Fibroblast of villous mesenchyme (primary cell): Measurements from ENCODE around the gene FFAR1. TPM values are rescaled to one million over a fixed set of nuclear protein-coding genes. Genes with fewer than 3 reads are reported as not detected.

Experiments used
- DNase-seq: peaks from one replicate; pipeline ENCODE4 v3.0.0-alpha.2; 2010; ENCODE audit warnings: low read depth
- H3K4me3 ChIP-seq: 2 replicates; pipeline ENCODE4 v1.5.1; 2011; ENCODE audit warnings: low read depth, mild to moderate bottlenecking, low read length
- total RNA-seq: library from RNA; depleted of rRNA; stranded (reverse); fragments of >200 nt; gene quantifications from 2 replicates; pipeline ENCODE4 v1.2.3, GENCODE V29; 2012
- TF ChIP-seq, protein P1 (sequence below): IDR thresholded peaks from 2 replicates; pipeline ENCODE4 v1.5.1; 2012; ENCODE audit warnings: low read depth, mild to moderate bottlenecking, low read length; ENCODE audit not compliant: insufficient read depth

Gene FFAR1
- total RNA-seq, 1 donor: not detected

DNA sequence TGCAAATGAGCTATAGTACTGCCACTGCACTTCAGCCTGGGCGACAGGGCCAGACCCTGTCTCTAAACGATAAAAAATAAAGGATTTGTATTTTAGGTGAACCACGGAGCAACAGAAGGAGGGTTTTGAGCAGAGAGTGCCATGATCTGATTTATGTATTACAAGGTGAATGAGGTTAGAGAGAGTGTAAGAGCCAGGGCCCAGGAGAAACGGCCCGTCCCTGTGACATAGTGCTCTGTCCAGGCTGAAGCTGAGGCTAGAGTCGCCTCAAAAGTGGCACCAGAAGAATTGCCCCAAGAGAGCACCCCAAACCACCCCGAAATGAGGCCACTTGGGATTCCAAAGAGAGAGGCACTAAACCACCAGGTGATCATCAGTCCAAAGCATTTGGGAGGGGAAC is 38.8 kb upstream of the FFAR1 start:
- H3K4me3 ChIP-seq: no peak overlapping the region
- DNase-seq: no peak
- TF ChIP-seq, protein P1, sequence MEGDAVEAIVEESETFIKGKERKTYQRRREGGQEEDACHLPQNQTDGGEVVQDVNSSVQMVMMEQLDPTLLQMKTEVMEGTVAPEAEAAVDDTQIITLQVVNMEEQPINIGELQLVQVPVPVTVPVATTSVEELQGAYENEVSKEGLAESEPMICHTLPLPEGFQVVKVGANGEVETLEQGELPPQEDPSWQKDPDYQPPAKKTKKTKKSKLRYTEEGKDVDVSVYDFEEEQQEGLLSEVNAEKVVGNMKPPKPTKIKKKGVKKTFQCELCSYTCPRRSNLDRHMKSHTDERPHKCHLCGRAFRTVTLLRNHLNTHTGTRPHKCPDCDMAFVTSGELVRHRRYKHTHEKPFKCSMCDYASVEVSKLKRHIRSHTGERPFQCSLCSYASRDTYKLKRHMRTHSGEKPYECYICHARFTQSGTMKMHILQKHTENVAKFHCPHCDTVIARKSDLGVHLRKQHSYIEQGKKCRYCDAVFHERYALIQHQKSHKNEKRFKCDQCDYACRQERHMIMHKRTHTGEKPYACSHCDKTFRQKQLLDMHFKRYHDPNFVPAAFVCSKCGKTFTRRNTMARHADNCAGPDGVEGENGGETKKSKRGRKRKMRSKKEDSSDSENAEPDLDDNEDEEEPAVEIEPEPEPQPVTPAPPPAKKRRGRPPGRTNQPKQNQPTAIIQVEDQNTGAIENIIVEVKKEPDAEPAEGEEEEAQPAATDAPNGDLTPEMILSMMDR: no peak

- TF ChIP-seq, protein P1: no peak
- DNase-seq: peak; percentile 74
- no peak overlapping the region for H3K4me3 ChIP-seq
Observed at GRCh38 chr19:35309481-35310279, 38.0 kb upstream of the FFAR1 start.

- no peak for DNase-seq
- H3K4me3 ChIP-seq: no peak overlapping the region
- TF ChIP-seq, protein P1: no peak
Observed at GRCh38 chr19:35310331-35310730, 37.4 kb upstream of the FFAR1 start.

DNA sequence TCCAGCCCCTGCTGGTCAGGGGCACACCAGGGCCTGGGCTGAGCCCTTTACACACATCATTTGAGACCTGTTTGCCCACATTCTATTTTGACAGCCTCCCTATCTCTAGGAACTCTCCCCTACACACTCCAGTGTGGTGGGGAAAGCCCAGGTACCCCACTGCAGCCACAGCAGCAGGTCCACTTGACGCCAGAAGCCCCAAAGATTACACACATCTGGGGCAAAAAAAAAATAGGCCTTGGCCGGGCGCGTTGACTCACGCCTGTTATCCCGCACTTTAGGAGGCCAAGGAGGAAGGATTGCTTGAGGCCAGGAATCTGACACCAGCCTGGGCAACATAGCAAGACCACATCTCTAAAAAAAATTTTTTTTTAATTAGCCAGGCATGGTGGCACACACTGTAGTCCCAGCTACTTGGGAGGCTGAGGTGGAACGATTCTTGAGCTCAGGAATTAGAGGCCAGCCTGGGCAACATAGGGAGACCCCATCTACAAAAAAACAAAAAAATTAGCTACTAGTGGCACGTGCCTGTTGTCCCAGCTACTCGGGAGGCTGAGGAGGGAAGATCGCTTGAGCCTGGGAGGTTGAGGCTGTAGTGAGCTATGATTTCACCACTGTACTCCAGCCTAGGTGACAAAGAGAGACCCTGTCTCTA is 36.8 kb upstream of the FFAR1 start:
- DNase-seq: no peak
- H3K4me3 ChIP-seq: no peak overlapping the region
- TF ChIP-seq, protein P1: no peak

DNA sequence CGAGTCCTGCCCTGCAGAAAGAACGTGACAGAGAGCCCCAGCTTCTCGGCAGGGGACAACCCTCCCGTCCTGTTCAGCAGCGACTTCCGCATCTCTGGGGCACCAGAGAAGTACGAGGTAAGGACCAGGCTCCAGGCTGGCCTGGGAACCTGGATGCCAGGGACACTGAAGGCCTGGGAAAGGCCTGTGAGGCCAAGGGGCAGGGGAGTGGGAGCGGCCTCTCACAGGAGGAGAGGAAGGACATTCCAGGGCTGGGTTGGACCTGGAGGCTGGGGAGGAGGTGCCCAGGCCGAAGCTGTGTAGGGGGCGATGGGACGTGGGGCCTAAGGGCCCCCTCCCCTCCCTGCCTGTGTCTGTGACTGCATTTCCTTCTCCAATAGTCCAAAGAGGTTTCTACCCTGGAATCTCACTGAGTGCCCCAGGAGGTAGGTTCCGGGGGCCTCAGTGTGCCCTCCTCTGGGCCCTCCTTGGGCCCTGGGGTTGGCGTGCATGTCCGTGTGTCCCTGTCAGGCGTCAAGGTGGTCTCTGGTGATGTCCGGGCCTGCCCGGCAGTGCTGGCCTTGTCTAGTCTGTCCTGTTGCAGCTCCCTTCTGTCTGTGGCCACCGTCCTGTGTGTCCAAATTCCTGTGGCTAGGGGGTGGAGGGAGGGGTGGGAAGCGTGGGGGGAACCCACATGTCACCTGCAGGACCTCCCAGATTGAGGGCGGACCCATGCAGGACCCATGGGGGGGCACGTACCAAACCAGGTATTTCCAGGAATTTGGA is 35.6 kb upstream of the FFAR1 start:
- TF ChIP-seq, protein P1: no peak
- no peak for DNase-seq
- H3K4me3 ChIP-seq: no peak overlapping the region

- DNase-seq: no peak
Observed at GRCh38 chr19:35313587-35313986, 34.1 kb upstream of the FFAR1 start.

More at GRCh38 chr19:35313587-35313986, 34.1 kb upstream of the FFAR1 start:
- TF ChIP-seq, protein P1: no peak
- no peak overlapping the region for H3K4me3 ChIP-seq
